HEK293 (cell line): ENCODE measurements around the gene PPP1R9B.

Experiments used
- CTCF ChIA-PET: fragments of 350-600 bp; formaldehyde crosslinking; extraction: SDS; loops from one replicate; lab custom pipeline; 2021; ENCODE audit warnings: antibody characterized with exemption; lab: Yijun Ruan, JAX
- POLR2A ChIA-PET: fragments of 300-600 bp; formaldehyde crosslinking; extraction: SDS; loops from one replicate; lab custom pipeline; 2020; ENCODE audit warnings: antibody characterized with exemption, inconsistent platforms; lab: Yijun Ruan, JAX
- H3K27ac ChIP-seq: fragments of 200-500 bp; sonication (Bioruptor generic); 2 replicates; pipeline ENCODE4 v1.5.1; 2014; ENCODE audit warnings: low read depth, low read length, control low read depth, inconsistent platforms; ENCODE audit errors: extremely low read depth
- H3K36me3 ChIP-seq, 2 experiments: fragments of 200-500 bp in 1 of 2; sonication (Bioruptor generic) in 1 of 2; 1 replicate in 1 of 2; 2 replicates in 1 of 2; pipeline ENCODE4 v1.5.1; 2014 to 2017; ENCODE audit warnings: inconsistent platforms in 2 of 2, low read length in 2 of 2; ENCODE audit not compliant: control insufficient read depth in 2 of 2, insufficient read depth in 1 of 2
- H3K4me1 ChIP-seq: fragments of 200-500 bp; sonication (Bioruptor generic); 2 replicates; pipeline ENCODE4 v1.5.1; 2014; ENCODE audit warnings: mild to moderate bottlenecking, low read length, inconsistent platforms; ENCODE audit not compliant: control insufficient read depth, insufficient read depth
- H3K4me3 ChIP-seq: 2 replicates; pipeline ENCODE4 v1.5.1; 2011; ENCODE audit warnings: low read depth, mild to moderate bottlenecking, control low read depth, low read length, moderate library complexity
- H3K9me3 ChIP-seq: fragments of 200-500 bp; sonication (Bioruptor generic); 2 replicates; pipeline ENCODE4 v1.5.1; 2014; ENCODE audit warnings: low read depth, low read length, inconsistent platforms; ENCODE audit not compliant: control insufficient read depth, insufficient read depth
- BCL11B ChIP-seq: fragments of 450-650 bp; formaldehyde crosslinking; IDR thresholded peaks from 2 replicates; pipeline ENCODE4 v1.5.1; 2016; ENCODE audit warnings: low read depth, missing biosample characterization, missing genetic modification characterization
- GLIS2 ChIP-seq: fragments of 450-650 bp; formaldehyde crosslinking; IDR thresholded peaks from 2 replicates; pipeline ENCODE4 v1.5.1; 2016; ENCODE audit warnings: missing biosample characterization, missing genetic modification characterization
- MYNN ChIP-seq: fragments of 450-650 bp; formaldehyde crosslinking; IDR thresholded peaks from 2 replicates; pipeline ENCODE4 v1.5.1; 2016; ENCODE audit warnings: missing biosample characterization, missing genetic modification characterization, borderline replicate concordance
- OSR2 ChIP-seq: fragments of 450-650 bp; formaldehyde crosslinking; IDR thresholded peaks from 2 replicates; pipeline ENCODE4 v1.5.1; 2016; ENCODE audit warnings: missing biosample characterization, missing genetic modification characterization
- YY2 ChIP-seq: fragments of 450-650 bp; formaldehyde crosslinking; IDR thresholded peaks from 2 replicates; pipeline ENCODE4 v1.5.1; 2016; ENCODE audit warnings: missing biosample characterization, missing genetic modification characterization
- ZIC2 ChIP-seq: fragments of 450-650 bp; formaldehyde crosslinking; IDR thresholded peaks from 2 replicates; pipeline ENCODE4 v1.5.1; 2016; ENCODE audit warnings: missing biosample characterization, missing genetic modification characterization
- ZNF112 ChIP-seq: fragments of 450-650 bp; formaldehyde crosslinking; IDR thresholded peaks from 2 replicates; pipeline ENCODE4 v1.5.0; 2017; ENCODE audit warnings: missing biosample characterization, missing genetic modification characterization
- ZNF121 ChIP-seq: fragments of 450-650 bp; formaldehyde crosslinking; IDR thresholded peaks from 2 replicates; pipeline ENCODE4 v1.5.1; 2016; ENCODE audit warnings: missing biosample characterization, missing genetic modification characterization
- ZNF132 ChIP-seq: fragments of 450-650 bp; formaldehyde crosslinking; IDR thresholded peaks from 2 replicates; pipeline ENCODE4 v1.5.1; 2017; ENCODE audit warnings: missing biosample characterization, missing genetic modification characterization, borderline replicate concordance
- ZNF157 ChIP-seq: fragments of 450-650 bp; formaldehyde crosslinking; IDR thresholded peaks from 2 replicates; pipeline ENCODE4 v1.5.1; 2016; ENCODE audit warnings: missing biosample characterization, missing genetic modification characterization
- ZNF2 ChIP-seq: fragments of 450-650 bp; formaldehyde crosslinking; IDR thresholded peaks from 2 replicates; pipeline ENCODE4 v1.5.1; 2016; ENCODE audit warnings: missing biosample characterization, missing genetic modification characterization
- ZNF350 ChIP-seq: fragments of 450-650 bp; formaldehyde crosslinking; IDR thresholded peaks from 2 replicates; pipeline ENCODE4 v1.5.0; 2017; ENCODE audit warnings: missing biosample characterization, mild to moderate bottlenecking, missing genetic modification characterization
- ZNF571 ChIP-seq: fragments of 450-650 bp; formaldehyde crosslinking; IDR thresholded peaks from 2 replicates; pipeline ENCODE4 v1.5.0; 2017; ENCODE audit warnings: missing biosample characterization, missing genetic modification characterization
- ZNF580 ChIP-seq: fragments of 450-650 bp; formaldehyde crosslinking; IDR thresholded peaks from 2 replicates; pipeline ENCODE4 v1.5.1; 2016; ENCODE audit warnings: missing biosample characterization, missing genetic modification characterization
- ZNF837 ChIP-seq: fragments of 450-650 bp; formaldehyde crosslinking; IDR thresholded peaks from 2 replicates; pipeline ENCODE4 v1.5.1; 2016; ENCODE audit warnings: missing biosample characterization, missing genetic modification characterization

The PPP1R9B gene

GRCh38 chr17:50190293-50190602, 39.8 kb upstream of the PPP1R9B start (continued):
- TF ChIP-seq ZNF112 (tag by site-specific recombination) = no peak
- TF ChIP-seq ZNF837 (tag by site-specific recombination) = no peak

- Histone ChIP-seq H3K4me3 (no peak overlapping the region), H3K9me3 (no peaks in the 10 kb centered on the region), H3K36me3 (peaks cover 0 to 80% of the 10 kb centered on the region in 2 experiments; a peak in 1 of 3 replicates), H3K27ac (no peak overlapping the region), H3K4me1 (no peaks in the 10 kb centered on the region)
- ChIA-PET POLR2A (interaction anchor here (1.4 kb wide), 1 partner anchor 12 kb away, joined by 5 read pairs; no protein-coding TSS in a partner anchor), CTCF (interaction anchor here (0.6 to 3.4 kb wide), 3 partner anchors 11 to 1924 kb away, joined by 3 to 12 read pairs (median 3); partner anchors contain the start of gene COL1A1)
- no peak for TF ChIP-seq MYNN (tag by site-specific recombination)
- TF ChIP-seq ZNF571 (tag by site-specific recombination) = no peak
Observed at GRCh38 chr17:50189550-50190292, 39.2 kb upstream of the PPP1R9B start.

GRCh38 chr17:50188921-50189549, 38.6 kb upstream of the PPP1R9B start:
- CTCF ChIA-PET = interaction anchor here (0.6 to 3.4 kb wide), 3 partner anchors 12 to 1923 kb away, joined by 3 to 12 read pairs (median 3); partner anchors contain the start of gene COL1A1
- H3K9me3 ChIP-seq = no peaks in the 10 kb centered on the region
- 0 out of 2 replicates have a peak, but pooled peaks have one; percentile 12 for TF ChIP-seq GLIS2 (tag by site-specific recombination)
- TF ChIP-seq OSR2 (tag by site-specific recombination) = no peak
- TF ChIP-seq ZNF121 = no peak
- no peak for TF ChIP-seq ZNF580 (tag by site-specific recombination)
- TF ChIP-seq ZNF2 = no peak
- TF ChIP-seq ZNF157 (tag by site-specific recombination) = no peak
- TF ChIP-seq, all 188 proteins: peak for 1
- no peak overlapping the region for H3K4me3 ChIP-seq
- no peaks in the 10 kb centered on the region for H3K4me1 ChIP-seq
- peaks cover 0 to 75% of the 10 kb centered on the region in 2 experiments; a peak in 1 of 3 replicates for H3K36me3 ChIP-seq
- H3K27ac ChIP-seq = no peak overlapping the region
- POLR2A ChIA-PET = no interaction called here

GRCh38 chr17:50188531-50188920, 38.0 kb upstream of the PPP1R9B start:
- peaks cover 0 to 71% of the 10 kb centered on the region in 2 experiments; a peak in 1 of 3 replicates for H3K36me3 ChIP-seq
- POLR2A ChIA-PET = interaction anchor here (2.1 kb wide), 1 partner anchor 10 kb away, joined by 12 read pairs; no protein-coding TSS in a partner anchor
- CTCF ChIA-PET = interaction anchor here (0.7 to 1.4 kb wide), 4 partner anchors 9 to 11 kb away, joined by 3 to 8 read pairs (median 4); no protein-coding TSS in a partner anchor
- no peaks in the 10 kb centered on the region for H3K9me3 ChIP-seq
- H3K4me3 ChIP-seq = no peak overlapping the region
- peak; percentile 30; the same call in 1 of the 2 replicates for TF ChIP-seq GLIS2 (tag by site-specific recombination)
- TF ChIP-seq ZNF132 (tag by site-specific recombination) = no peak
- no peak for TF ChIP-seq BCL11B (tag by site-specific recombination)
- H3K4me1 ChIP-seq = no peaks in the 10 kb centered on the region
- H3K27ac ChIP-seq = no peak overlapping the region

- no peak overlapping the region for H3K4me3 ChIP-seq
- peak; percentile 36 for TF ChIP-seq ZIC2 (tag by site-specific recombination)
- TF ChIP-seq ZNF350 (tag by site-specific recombination) = no peak
- TF ChIP-seq YY2 = no peak
- H3K27ac ChIP-seq = no peak overlapping the region
- ChIA-PET CTCF (interaction anchor here (0.7 to 1.4 kb wide), 6 partner anchors 9 to 241 kb away, joined by 3 to 8 read pairs (median 3); no protein-coding TSS in a partner anchor), POLR2A (interaction anchor here (2.1 kb wide), 1 partner anchor 10 kb away, joined by 12 read pairs; no protein-coding TSS in a partner anchor)
- H3K36me3 ChIP-seq = peaks cover 0 to 71% of the 10 kb centered on the region in 2 experiments; a peak in 1 of 3 replicates
- H3K4me1 ChIP-seq = no peaks in the 10 kb centered on the region
- no peaks in the 10 kb centered on the region for H3K9me3 ChIP-seq
Observed at GRCh38 chr17:50187751-50188530, 37.5 kb upstream of the PPP1R9B start.
